ENCODE data around the gene AGXT.

GRCh38 chr2:240922982-240923537 is 54.4 kb downstream of the AGXT start:
- TF ChIP-seq SIN3A (IDR thresholded peaks at IDR 0.05; ENCODE audit: borderline replicate concordance, insufficient read depth, low read depth, low read length) = no peak
- no peak for TF ChIP-seq CTCF (IDR thresholded peaks at IDR 0.05)
- no peak for TF ChIP-seq TCF7L2 (IDR thresholded peaks at IDR 0.05; ENCODE audit: low read depth, low read length)
- no peak for TF ChIP-seq POLR2AphosphoS5 (IDR thresholded peaks at IDR 0.05; ENCODE audit: low read depth, low read length)
- no peak for TF ChIP-seq REST (IDR thresholded peaks at IDR 0.05; ENCODE audit: insufficient read depth in 1 of 2, low read depth in 2 of 2, low read length in 1 of 2)
